Suppressor macrophage treated with lipopolysaccharide for 4 hours (primary cell): ENCODE data around the gene AGA.

Source experiments
- DNase-seq: peaks from one replicate; pipeline ENCODE4 v3.0.0-alpha.2; 2020

The AGA gene

GRCh38 chr4:177446586-177446985 lies 4.3 kb upstream of the AGA start:
- DNase-seq, result no peak

DNA sequence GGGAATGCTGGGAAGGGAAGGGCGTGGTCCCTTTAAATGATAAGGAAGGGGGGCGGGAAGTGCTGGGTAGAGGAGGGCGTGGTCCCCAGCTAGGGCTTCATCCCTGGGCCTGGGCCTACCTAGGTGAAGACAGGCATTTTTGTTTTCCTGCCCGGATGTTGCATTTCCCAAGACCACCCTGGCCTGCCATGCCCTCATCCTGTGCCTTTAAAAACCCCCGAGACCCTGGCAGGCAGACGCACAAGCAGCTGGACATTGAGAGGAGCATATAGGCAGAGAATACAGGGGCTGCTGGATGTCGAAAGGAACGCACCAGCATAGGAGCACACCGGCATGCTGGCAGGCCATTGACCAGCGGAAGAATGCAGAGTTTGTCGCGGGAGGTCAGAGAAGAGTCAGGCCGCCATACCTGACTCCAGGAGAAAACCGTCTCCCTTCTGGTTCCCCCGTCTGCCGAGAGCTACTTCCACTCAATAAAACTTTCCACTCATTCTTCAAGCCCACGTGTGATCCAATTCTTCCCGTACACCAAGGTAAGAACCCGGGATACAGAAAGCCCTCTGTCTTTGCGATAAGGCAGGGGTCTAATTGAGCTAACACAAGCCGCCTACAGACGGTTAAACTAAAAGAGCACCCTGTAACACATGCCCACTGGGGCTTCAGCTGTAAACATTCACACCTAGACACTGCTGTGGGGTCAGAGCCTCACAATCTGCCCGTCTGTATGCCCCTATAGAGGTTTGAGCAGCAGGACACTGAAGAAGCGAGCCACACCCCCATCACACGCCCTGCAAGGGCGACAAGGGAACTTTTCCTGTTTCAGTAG lies 2.9 kb upstream of the AGA start:
- DNase-seq, result no peak

DNA sequence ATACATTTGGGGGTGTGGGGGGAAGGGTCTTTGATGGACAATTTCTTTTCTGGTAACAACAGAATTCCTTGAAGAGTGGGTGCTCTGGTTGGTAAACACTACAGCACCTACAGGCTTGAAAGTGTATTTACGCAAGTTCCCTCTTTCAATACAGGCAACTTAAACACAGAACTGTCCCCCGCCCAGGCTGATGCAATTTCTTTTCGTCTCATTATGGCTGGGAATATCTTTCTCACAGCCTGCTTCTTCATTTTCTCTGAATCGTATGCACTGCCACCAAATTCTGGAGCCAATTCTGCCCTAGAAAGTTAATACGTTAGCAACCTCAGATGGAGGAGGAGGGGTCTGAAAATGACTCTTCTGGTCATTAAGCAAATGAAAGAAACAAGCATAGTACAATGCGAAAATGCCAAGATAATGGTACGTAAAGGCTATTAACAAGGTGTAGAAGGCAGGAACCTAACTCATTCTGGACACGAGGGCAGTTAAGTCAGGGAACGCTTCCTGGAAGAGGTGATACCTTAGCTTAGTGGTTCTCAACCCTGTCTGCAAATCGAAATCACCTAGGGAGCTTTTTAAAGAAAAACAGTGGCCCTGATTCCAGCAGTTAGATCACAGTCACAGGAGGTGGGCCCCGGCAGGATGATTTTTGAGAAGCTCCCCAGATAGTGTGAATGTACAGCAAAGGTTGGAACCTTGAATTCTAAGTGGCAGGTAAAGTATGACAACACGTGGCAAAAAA lies 1.0 kb downstream of the AGA start:
- peak; percentile 77 for DNase-seq

GRCh38 chr4:177436456-177436855 lies 5.8 kb downstream of the AGA start:
- no peak for DNase-seq

DNA sequence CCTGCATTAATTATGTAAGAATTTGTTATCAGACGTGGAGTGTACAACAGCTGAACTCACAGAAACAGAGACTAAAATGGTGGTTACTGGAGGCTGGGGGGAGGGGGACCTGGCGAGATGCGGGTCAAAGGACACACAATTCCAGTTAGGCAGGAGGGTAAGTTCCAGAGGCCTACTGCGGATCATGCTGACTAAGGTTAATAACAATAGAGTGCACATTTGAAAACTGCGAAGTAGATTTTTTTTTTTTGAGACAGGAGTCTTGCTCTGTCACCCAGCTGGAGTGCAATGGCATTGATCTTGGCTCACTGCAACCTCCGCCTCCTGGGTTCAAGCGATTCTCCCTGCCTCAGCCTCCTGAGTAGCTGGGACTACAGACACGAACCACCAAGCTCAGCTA lies 7.6 kb downstream of the AGA start:
- no peak for DNase-seq

- DNase-seq, result no peak
Observed at GRCh38 chr4:177427192-177427591, 15.0 kb downstream of the AGA start.

DNA sequence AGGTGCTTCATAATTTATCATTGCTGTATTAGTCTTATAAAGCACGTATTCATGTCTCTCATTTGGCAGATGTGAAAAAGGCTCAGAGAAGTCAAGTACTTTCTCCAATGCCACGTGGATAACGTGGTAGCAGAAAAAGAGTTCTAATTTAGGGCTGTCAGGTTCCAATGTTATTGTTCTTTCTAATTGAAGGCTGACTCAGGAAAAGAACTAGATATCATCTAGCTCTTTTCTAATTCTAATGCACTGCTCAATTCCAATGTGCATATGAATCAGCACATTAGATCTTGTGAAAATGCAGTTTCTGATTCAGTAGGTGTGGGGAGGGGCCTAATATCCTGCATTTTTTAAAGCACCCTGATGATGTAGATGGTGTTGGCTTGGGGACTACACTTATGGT lies 22.8 kb downstream of the AGA start:
- DNase-seq, result no peak

DNA sequence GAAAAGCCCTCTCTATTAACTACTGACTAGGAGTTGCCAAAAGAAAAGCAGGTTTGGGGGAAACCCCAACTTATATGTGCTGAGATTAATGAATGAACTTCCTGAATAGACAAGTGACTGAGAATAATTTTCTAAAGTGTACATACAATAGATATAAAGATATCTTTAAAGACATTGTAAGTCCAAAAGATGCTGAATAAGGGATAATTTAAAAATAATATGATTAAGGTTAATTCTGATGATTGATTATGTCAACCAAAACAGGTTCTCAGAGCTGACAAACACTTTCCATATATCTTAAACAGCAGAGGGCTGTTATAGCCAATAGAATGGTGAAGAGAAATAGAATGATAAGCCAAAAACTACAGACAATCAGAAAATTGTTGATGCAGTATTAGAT lies 28.6 kb downstream of the AGA start:
- no peak for DNase-seq

DNA sequence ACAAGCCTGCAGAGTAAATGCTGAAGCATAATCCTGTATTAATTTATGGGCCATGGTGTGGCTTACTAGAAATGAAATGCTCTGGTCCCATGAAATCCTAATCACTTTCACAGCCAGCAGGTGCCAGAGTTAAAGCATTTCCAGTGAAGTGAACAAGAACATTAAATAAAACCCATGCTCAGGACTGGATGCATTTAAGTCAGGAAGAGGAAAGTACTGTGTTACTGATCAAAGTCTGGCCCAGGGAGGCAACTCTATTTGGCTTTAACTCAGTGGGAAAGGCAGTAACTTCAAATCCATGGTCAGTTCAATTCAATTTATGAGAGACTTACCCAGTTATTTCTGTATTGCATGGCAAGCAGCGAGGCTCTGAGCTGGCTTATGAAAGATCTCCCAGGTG lies 29.2 kb downstream of the AGA start:
- no peak for DNase-seq

DNA sequence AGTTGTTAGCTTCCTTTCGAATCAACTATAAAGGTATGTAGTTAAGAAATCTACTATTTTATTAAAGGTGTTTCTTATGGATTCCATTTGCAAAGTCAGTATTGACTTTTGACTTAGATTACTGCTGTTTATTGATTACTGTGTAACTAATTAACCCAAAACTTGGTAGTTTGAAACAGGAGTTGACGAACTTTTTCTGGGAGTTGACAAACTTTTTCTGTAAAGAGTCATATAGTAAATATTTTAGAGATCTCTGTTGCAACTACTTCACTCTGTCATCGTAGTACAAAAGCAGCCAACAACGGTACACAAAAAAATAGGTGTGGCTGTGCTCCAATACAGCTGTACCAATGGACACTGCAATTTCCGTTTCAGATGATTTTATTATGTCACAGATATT lies 30.2 kb downstream of the AGA start:
- no peak for DNase-seq

DNA sequence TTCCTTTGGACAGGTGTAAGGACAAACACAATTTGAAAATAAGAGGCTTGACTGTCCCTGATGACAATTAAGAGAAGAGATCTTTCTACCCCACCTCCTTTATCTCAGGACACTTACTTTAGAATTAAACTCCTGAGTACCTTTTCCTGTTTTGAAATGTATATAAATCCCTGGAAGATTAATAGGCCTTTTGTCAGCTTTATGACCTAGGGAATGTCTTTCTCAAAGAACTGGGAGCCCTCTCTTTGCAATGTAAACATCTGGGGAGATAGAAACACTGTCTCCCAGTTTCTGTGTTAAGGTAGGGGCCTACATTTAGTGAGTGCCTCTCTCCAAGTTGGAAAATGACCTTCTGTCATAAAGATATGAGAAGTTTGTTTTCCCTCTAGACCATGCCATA lies 31.7 kb downstream of the AGA start:
- DNase-seq, result no peak

DNA sequence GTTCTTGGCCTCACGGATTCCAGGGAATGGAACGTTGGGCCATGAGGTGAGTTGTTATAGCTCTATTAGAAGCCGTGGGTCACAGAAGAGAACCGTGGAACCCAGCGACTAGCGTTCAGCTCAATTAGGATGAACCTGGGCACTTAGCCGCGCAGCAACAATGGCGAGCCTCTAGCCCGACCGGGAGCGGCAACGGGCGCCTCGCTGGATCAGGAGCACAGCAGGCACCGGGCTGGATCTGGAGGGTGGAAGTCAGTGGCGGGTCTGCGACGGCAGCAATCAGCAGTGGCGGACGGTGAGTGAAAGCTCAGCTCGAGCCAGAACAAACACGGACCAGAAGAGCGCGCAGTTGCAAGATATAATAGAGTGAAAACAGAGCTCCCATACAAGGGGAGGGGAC lies 34.2 kb downstream of the AGA start:
- no peak for DNase-seq

GRCh38 chr4:177405508-177405907 lies 36.7 kb downstream of the AGA start:
- no peak for DNase-seq

GRCh38 chr4:177404986-177405385 lies 37.3 kb downstream of the AGA start:
- DNase-seq, result no peak

- no peak for DNase-seq
Observed at GRCh38 chr4:177404342-177404741, 37.9 kb downstream of the AGA start.

DNA sequence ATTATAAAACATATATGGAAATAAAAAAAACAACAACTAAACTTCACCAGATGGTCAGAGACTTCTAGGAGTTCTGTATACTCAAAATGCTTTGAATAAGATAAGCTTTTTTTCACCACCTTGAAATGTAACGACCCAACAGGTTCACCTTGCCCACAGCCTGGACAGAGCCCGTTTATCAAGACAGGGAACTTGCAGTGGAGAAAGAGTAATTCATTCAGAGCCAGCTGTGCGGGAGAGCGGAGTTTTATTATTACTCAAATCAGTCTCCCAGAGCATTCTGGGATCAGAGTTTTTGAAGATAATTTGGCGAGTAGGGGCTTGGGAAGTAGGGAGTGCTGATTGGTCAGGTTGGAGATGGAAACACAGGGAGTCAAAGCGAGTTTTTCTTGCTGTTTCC lies 38.5 kb downstream of the AGA start:
- DNase-seq, result no peak

DNA sequence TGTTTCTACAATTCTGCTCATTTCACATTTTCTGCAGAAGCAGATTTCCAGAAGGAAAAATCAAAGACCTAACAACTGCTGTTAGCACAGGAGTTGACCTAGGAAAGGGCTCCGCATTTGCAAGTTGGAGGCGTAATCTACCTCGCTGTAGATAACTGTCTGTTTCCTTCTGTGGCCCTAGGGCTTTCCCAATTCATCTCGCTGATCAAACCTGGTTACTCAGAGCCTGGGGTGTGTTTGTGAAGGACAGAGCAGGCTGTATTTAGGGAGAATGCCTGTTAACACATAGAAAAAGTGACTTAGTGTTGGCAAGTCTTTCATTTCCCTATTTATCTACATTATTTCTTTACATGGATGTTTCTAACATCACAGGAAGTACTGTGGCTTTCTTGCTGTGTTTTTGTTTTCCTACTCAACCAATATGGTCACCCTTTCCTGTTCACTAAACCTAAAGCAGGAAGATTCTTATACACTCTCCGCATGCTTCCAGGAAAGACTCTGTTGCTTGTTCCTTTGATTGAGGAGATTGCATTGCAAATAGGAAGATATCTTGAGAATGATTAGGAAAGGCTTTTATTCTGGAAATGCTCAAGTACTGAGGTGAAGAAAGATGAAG lies 40.5 kb downstream of the AGA start:
- no peak for DNase-seq

- DNase-seq, result no peak
Observed at GRCh38 chr4:177400030-177400429, 42.2 kb downstream of the AGA start.

GRCh38 chr4:177396352-177396751 lies 45.9 kb downstream of the AGA start:
- no peak for DNase-seq

- no peak for DNase-seq
Observed at GRCh38 chr4:177393236-177393635, 49.0 kb downstream of the AGA start.

DNA sequence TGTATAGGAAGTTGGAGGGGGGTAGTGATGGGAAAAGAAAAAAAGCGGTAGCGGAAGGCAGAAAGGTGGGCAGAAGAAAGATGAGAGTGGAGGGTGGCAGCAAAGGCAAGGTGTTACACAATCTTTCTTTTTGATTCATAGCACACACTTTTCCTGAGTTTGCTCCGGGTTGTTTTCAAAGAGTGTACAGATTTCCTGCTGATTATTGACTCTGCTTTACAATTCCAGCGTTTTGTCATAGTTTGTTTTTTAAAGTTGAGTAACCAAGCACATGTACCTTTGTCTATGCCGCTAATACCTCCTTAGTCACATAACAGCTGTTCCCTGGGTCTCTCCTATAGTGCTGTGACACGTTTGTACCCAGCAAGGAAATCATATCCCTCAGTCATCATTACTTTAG lies 50.3 kb downstream of the AGA start:
- DNase-seq, result no peak

DNA sequence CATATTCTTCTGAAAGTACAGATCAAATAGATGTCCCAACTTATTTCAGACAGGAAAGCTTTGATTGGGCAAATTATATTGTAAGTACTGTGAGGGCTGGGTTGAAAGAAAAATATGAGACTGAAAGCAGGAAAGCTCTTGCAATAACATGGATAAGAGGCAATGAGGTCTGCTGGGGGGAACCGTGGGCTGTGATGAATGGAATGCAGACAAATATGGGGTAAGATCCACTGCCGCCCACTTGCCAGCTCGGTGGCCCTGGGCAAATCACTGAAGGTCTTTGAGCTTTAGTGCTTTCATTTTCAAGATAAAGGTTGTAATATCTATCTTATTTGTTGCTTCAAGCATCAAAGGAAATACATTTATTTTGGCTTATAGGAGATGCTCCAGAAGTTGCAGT lies 51.0 kb downstream of the AGA start:
- no peak for DNase-seq

DNA sequence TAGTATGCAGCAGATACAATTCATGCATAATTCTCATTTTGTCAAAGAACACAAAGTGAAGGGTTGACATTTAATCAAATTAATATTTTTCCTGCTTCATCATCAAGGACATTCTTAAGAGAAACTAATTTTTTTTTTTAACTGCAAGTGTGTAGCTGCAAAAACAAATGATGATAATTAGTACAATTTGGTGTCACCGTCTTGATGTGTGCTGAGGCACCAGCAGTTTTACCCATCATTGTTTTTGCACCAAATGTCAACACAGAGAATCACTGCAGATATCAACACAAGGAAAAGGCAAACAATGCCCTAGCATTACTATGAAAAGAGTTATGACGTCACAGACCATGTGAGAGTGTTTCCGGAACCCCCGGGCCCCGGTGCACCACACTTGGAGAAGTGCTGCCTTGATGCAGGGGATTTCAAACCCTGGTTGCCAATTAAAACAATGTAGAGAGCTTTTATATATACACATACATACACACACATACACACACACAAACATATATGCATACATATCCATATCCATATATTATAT lies 55.9 kb downstream of the AGA start:
- DNase-seq, result no peak
